Activated CD8-positive, alpha-beta memory T cell treated with anti-CD3 and anti-CD28 coated beads for 4 hours (primary cell): ENCODE results near the gene NUPR1.
"Not testable (repeated sequence)": the region's sequence is repeated elsewhere in the genome, so short reads cannot be mapped to it uniquely, and the experiment has no call there.

ENCODE experiments used
- DNase-seq, 2 donors: peaks; one replicate each; pipeline ENCODE4 v3.0.0-alpha.2; 2020; ENCODE audit warnings: low read depth in 2 of 2

The NUPR1 gene

DNA sequence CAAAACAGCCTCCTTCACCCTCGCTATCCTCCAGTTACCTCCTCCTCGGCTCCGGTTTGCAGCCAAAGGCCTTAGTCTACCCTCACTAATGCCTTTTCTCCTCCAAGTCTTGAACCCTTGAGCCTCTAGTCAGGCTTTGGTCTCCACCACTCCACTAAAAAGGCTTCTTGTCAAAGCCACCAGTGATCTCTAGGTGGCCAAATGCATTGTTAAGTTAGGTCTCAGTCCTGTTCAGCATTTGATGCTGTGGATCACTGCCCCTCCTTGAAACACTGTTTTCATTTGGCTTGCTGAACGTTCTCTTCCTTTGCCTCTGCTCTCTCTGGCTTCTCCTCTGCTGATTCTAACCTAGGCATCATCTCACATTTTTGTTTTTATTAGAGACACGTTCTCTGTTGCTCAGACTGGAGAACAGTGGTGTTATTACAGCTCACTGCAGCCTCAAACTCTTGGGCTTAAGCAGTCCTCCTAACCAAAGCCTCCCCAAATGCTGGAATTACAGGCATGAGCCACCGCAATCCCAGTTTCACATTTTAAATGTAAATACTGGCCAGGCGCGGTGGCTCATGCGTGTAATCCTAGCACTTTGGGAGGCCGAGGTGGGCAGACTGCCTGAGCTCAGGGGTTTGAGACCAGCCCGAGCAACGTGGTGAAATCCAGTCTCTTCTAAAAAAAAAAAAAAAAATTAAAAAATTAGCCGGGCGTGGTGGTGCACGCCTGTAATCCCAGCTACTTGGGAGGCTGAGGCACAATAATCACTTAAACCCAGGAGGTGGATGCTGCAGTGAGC lies 16.1 kb upstream of the NUPR1 start:
- DNase-seq: no peak

DNA sequence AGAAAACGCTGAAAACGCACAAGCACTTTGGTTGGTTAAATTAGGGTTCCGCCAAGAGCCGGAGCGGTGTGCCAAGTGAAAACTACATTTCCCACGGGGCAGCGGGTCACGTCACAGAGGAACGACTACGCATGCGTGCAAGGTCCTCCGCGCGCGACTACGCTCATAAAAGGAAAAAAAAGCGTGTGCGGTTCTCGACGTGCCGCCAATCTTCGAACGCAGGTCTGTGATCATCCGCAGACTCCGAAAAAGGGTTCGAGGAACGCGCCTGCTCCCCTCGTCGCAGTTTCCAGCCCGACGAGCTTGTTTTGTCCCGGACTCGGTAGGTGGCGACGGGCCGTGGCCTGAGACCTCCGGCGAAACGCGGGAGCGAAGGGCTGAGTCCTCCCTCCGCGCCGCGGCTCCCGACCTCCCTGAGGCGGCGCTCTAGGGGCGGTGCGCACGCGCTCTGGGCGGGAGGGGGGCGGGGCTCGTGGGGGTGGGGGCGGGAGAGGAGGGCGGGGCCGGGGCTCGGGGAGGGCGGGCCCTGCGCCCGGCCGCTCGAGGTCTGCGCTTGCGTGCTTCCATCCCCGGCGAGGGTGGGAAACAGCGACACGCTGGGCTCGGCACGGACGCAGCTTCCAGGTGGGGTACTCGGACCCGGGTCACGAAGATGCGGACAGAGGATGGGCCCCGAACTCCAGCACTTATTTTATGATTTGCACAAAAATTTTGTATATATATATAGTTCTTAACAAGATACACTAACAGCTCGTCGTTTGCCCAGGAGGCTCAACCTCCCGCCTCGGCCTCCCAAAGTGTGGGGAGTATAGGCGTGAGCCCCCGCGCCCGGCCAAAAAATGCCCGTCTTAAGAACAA lies 15.2 kb upstream of the NUPR1 start, which contains the start of gene SGF29:
Gene SGF29 (plus strand): TSS at position 145 of the 858 bp plus-strand sequence. CDS start 27,150 bp downstream, outside the sequence.
- peak; percentile 85 to 88 for DNase-seq

DNA sequence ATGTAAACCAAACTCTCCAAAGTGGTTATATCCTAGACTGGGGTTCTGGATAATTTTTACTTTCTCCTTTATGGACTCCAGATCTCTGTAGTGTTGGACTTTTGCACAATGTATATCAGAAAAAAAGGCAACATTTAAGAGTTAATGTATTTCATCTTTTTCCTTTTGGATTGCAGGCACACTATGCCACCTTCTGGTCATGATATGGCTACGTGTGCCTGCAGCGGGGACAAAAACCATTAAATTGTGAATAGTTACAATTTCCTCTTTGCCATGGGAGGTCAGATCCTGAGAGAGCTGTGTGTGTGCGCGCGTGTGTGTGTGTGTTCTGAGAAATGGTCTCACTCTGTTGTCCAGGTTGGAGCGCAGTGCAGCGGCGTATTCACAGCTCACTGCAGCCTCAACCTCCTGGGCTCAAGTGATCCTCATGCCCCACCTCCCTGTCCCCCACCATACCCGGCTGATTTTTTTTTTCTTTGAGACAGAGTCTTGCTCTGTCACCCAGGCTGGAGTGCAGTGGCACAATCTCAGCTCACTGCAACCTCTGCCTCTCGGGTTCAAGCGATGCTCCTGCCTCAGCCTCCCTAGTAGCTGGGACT lies 10.6 kb upstream of the NUPR1 start:
- no peak for DNase-seq

DNA sequence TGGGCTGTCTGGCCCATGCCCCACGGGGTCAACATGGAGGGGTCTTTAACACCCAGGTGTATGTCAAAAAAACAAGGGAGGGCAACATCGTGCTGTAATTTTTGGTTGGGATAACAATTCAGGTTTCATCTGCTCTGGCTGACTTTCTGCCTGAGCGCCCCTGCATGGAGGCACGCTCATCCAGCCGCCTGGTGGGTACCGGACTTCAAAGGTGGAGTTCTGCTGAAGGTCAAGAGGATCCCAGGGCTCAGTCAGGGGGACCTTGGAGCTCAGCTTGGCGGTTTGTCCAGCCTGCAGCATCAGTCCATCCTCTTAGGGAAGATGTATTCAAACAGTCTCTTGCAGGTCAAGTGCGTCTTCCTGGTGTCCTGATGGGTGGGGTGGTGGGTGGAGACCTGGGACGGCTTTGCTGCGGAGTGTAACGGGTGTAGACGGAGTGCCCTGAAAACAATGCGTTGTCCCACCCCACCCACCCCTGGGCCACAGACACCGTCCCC lies 9.6 kb upstream of the NUPR1 start:
- no peak for DNase-seq

DNA sequence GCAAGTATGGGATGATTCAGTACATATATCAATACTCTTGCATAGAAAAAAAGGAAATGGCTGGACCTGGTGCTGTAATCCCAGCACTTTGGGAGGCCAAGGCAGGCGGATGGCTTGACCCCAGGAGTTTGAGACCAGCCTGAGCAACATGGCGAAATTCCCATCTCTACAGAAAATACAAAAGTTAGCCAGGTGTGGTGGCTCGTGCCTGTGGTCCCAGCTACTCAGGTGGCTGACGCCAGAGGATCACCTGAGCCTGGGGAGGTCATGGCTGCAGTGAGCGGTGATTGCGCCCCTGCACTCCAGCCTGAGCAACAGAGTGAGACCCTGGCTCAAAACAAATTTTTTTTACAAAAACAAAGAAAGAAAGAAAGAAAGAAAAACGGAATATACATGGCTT lies 7.9 kb upstream of the NUPR1 start:
- DNase-seq: no peak

DNA sequence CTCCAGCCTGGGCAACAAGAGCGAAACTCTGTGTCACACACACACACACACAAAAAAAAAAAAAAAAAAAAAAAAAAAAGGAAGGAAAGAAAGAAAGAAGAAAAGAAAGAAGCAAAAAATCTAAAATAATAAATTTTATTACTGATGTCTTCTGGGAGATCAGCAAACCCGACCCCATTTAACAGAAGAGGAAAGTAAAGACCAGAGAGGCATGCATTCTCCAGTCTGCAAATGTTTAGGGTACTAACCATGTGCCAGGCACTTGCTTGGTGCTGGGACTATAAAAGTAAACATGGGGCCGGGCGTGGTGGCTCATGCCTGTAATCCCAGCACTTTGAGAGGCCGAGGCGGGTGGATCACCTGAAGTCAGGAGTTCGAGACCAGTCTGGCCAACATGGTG lies 7.2 kb upstream of the NUPR1 start:
- not testable (repeated sequence) for DNase-seq

DNA sequence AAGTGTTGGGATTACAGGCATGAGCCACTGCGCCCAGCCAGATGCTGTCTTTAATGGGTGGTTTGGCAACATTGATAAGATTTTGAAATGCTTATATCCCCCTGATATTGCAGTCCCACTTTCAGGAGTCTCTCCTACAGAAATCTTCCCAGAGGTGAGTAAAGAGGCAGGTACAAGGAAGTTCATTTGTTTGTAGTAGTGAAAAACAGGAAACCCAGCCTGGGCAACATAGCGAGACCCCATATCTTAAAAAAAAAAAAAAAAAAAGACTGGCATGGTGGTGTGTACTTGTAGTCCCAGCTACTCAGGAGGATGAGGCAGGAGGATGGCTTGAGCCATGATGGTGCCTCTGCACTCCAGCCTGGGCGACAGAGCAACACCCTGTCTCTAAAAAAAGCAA lies 6.2 kb upstream of the NUPR1 start:
- no peak for DNase-seq

DNA sequence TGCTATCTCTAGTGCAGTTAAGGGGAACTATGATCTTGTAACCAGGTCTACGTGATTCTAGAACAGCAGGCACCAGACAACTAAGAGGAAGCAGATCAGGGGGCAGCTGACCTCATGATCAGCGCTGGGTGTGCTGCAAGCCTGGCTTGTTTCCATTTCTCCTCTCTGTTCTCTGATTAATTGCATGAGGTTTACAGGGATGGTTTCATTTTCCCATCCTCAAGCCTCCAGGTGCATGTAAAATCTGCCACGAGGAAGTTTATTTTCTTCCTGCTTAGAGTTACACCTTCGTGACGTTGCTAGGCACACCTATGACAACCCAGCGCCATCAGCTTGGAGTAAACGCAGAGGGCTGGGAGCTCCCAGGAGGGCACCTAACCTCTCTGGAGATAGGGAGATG lies 4.3 kb upstream of the NUPR1 start:
- DNase-seq: no peak

DNA sequence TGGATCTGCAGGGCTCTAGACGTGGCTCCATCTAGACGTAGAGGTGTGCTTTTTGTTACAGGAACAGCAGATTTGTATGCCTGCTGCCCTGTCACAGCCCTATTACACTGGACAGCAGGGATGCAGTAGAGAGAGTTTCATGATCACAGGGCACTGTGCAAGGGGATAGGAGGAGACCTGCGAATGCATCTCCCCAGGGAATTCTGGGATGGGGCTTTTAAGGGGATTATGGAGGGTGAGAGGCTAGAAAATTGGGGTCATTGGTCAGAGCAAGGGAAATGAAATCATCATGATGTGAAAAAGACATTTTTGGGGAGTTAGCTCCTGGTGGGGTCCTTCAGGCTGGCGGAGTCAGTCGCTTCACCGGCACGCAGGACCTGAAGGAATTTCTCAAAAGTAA lies 3.9 kb upstream of the NUPR1 start:
- DNase-seq: no peak

DNA sequence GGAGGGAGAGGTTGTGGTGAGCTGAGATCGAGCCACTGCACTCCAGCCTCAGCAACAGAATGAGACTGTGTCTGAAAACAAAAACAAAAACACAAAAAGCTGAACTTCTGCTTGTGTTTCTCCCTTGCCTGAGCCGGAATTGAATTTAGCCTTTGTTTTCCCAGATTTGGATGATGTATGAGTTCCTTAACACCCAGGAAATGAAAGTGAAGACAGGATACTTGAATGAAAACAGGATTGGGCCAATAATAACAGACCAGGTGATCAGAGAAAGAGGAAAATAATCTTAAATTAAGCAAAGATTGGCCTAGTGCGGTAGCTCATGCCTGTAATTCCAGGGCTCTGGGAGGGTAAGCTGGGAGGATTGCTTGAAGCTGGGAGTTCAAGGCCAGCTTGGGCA lies 1.6 kb upstream of the NUPR1 start:
- no peak for DNase-seq

DNA sequence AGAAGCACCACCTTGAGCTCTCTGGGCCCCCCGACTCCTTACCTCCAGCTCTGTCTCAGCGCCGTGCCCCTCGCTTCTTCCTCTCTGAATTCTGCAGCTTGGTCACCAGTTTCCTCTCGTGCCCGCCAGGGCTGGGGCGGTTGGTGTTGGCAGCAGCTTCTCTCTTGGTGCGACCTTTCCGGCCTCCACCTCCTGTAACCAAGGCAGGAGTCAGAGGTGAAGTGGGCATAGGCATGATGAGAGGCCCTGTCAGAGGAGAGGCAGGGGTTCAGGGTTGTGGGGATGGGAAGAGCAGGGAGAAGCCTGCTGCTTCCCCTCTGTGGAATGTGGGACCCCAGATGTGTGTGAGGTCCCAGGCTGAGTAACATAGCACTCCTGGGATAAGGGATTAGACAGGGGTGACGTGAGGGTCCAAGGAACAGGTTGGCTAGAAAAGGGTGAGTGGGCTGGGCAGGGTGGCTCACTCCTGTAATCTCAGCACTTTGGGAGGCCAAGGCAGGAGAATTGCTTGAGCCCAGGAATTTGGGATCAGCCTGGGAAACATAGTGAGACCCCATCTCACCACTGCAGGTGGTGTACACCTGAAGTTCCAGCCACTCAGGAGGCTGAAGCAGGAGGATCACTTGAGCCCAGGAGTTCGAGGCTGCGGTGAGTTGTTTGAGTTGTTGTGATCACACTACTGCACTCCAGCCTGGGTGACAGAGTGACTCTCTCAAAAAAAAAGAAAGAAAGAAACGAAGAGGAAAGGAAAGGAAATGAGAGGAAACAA lies 626 bp downstream of the NUPR1 start:
- no peak for DNase-seq

DNA sequence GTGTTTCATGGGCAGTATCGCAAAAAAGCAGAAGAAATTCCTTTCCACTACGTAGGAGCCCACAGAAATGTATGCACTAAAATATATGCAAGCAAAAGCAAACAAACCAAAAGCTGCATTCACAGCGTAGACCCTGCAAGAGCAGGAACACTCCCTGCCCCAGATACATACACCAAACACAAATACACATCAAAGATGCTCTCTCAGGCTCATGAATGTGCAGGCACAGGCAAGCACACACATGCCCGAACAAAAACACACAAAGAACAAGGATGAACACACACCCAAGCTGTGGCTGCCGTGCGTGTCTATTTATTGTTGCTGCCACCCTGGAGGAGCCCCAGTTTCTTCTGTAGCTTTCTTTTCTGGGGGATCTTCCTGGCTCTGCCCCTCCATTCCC lies 1.7 kb downstream of the NUPR1 start:
- no peak for DNase-seq

DNA sequence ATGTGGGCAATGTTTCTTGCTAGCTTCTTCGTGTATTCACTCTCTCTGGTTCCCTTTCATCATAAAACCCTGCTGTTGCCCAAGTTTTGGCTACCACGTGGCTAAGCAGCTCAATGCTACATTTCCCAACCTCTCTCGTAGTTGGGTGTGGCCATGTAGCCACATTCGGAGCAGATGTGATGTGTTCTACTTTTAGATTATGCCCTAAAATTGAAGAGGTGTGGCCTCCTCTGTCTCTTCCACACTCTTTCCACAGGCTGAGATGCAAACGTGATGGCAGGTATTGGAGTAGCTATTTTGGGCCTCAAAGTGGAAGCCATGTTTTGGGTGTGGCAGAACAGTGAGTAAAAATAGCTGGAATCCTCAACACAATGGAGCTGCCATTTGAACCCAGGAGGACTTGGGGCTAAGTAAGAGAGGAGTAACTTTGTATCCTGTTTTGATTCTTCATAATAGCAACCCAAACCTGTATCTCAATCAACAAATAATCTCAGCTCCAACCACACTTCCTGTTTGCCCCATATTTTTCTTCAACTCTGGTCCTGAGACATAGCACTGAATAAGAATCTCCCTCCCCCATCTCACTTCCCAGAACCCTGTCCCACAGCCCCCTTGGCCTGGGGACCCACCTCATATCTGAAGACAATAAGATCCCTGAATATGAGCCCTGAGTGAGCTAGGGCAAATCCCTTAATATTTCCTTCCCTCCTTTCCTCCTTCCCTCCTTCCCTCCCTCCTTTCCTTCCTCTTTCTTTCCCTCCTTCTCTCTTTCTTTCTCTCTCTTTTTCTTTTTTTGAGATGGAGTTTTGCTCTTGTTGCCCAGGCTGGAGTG lies 4.0 kb downstream of the NUPR1 start:
- no peak for DNase-seq

DNA sequence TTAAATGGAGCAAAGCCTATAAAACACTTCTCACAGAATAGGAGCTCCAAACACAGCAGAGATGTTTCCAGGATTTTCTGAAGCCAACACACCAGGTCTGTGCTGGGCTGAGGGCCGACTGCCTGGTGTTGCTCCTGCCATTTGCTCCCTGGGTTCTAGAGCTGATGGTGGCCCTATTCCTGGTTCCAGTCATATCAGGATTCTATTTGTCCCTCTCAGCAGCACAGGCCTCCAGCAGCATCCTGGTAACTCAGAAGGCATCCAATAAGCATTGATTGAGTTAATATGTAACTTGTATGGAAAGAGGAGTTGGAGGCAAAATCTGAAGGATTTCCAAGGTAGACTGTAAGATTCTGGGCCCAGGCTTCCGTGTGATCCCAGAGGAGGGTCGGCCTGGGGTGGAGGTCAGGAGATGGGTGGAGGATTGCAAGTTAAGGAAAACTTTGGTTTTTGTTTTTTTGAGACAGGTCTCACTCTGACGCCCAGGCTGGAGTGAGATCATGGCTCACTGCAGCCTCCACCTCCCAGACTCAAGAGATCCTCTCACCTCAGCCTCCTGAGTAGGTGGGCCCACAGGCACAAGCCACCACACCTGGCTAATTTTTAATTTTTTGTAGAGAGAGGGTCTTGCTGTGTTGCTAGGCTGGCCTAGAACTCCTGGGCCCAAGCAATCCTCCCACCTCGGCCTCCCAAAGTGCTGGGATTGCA lies 5.7 kb downstream of the NUPR1 start:
- no peak for DNase-seq

DNA sequence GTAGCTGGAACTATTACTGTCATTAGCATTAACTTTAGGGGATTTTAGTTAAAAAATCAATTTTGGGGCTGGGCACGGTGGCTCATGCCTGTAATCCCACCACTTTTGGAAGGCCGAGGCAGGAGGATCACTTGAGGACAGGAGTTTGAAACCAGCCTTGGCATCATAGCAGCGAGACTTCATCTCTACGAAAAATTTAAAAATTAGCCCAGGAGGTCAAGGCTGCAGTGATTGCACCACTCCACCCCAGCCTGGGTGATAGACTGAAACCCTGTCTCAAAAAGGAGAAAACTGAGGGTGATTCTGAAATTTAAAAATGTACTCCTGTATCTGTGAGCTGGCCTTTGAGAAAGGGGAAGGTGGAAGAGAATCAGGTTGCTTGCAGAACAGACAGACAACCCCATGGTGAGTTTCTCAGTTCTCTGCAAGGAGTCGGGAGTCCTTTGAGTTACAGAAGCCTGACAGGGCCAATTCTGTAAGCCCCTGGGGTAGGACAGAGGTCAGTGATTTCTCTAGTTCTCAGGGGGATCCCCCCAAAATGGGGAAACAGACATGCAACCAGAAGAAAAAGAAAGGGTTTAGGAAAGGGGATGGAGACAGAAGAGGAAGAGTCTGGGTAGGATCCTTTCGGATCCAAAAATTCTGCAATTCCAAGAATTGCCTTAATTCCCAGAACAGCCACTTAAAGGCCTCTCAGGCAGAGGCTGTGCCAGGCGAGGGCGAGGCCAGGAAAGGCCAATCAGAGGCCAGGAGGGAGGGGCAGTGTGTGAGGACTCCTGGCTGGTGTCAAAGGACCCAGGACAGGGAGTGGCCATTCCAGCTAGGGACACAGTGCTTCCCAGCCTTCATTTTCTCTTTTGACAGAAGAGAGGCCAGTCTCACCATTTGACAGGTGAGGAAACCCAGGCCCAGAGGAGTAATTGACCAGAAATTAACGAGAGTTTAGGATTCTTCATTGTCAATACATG lies 6.7 kb downstream of the NUPR1 start:
- DNase-seq: no peak

DNA sequence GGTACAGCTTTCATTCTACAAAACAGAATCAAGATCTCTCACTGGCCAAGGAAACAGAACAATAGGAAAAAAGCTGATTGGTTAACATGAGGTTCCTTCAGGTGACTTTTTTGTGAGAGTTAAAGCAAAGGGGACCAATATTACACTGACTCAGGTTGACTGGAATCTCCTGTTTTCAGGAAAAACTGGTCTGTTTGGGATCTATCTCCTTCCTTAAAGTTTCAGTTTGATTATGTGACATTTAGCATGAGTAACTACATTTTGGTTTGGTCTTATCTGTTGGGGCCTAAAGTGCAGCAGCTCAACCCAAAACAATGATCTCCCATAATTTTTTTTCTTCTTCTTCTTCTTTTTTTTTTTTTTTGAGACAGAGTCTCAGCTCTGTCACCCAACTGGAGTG lies 9.7 kb downstream of the NUPR1 start:
- DNase-seq: no peak

DNA sequence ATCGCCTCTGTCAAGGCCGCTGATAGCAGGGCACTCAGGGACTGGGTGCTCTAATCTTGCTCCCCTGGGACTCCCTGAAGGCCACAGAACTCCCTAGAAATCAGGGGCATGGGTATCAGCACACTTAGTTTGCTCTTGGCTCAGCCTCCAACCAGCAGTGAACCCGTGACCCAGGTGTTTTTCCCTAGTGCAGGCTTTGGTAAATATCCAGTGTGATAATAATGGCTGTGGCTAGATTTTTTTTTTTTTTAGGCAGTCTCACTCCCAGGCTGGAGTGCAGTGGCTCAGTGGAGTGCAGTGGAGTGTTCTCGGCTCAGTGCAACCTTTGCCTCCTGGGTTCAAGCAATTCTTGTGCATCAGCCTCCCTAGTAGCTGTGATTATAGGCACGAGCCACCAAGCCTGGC lies 10.3 kb downstream of the NUPR1 start:
- DNase-seq: no peak

DNA sequence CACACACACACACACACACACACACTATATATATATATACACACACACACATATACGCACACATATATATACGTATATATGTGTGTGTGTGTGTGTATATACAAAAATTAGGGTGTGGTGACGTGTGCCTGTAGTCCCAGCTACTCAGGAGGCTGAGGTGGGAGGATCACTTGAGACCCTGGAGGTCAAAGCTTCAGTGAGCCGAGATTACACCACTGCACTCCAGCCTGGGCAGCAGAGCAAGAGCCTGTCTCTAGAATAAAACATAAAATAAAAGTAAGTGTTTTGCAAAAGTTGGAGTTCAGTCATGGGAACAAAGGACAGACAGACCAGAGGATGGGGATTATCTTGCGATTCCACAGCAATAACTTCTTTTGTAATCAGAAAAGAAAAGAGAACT lies 10.8 kb downstream of the NUPR1 start:
- DNase-seq: no peak
